HCT116 (cell line): ENCODE measurements around the gene GP1BA.
A peak's percentile ranks its signal among the peaks of the same experiment; 100 is the strongest.

Experiments
- CEBPB ChIP-seq: IDR thresholded peaks from 2 replicates; pipeline ENCODE4 v1.6.1; 2012; ENCODE audit warnings: low read depth
- CTCF ChIP-seq, 3 experiments: fragments of 200-600 bp in 1 of 3; sonication (generic) in 1 of 3; IDR thresholded peaks in 2 of 3; conservative IDR thresholded peaks in 1 of 3; 2 replicates each; pipeline ENCODE4 v1.5.1; 2012 to 2017; ENCODE audit warnings: low read depth in 2 of 3, low read length in 2 of 3, antibody characterized with exemption in 1 of 3, borderline replicate concordance in 1 of 3, control low read depth in 1 of 3, mild to moderate bottlenecking in 1 of 3, mixed read lengths in 1 of 3, mixed run types in 1 of 3, moderate library complexity in 1 of 3; ENCODE audit not compliant: insufficient read depth in 1 of 3
- EGR1 ChIP-seq: IDR thresholded peaks from 2 replicates; pipeline ENCODE4 v1.6.1; 2012; ENCODE audit warnings: low read depth
- ELF1 ChIP-seq: IDR thresholded peaks from 2 replicates; pipeline ENCODE4 v1.6.1; 2012; ENCODE audit warnings: low read depth, borderline replicate concordance
- EZH2 ChIP-seq: fragments of 200-600 bp; sonication (generic); IDR thresholded peaks from 2 replicates; pipeline ENCODE4 v1.6.1; 2017; ENCODE audit warnings: antibody characterized with exemption, mixed run types
- FOSL1 ChIP-seq: IDR thresholded peaks from 2 replicates; pipeline ENCODE4 v1.6.1; 2012; ENCODE audit warnings: low read depth
- MAX ChIP-seq: IDR thresholded peaks from 2 replicates; pipeline ENCODE4 v1.6.1; 2012
- POLR2A ChIP-seq: IDR thresholded peaks from 2 replicates; pipeline ENCODE4 v1.7.0; 2011; ENCODE audit warnings: borderline replicate concordance; ENCODE audit not compliant: insufficient read depth, insufficient read length; ENCODE audit errors: extremely low read depth
- POLR2AphosphoS5 ChIP-seq: IDR thresholded peaks from 2 replicates; pipeline ENCODE4 v1.6.1; 2011; ENCODE audit warnings: mild to moderate bottlenecking, low read depth, low read length, moderate library complexity
- REST ChIP-seq: IDR thresholded peaks from 2 replicates; pipeline ENCODE4 v1.6.1; 2012; ENCODE audit warnings: low read depth
- SIN3A ChIP-seq: IDR thresholded peaks from 2 replicates; pipeline ENCODE4 v1.6.1; 2012; ENCODE audit warnings: low read depth
- SP1 ChIP-seq: IDR thresholded peaks from 2 replicates; pipeline ENCODE4 v1.6.1; 2012; ENCODE audit warnings: low read depth

GRCh38 chr17:4956493-4957061 is 24.5 kb downstream of the GP1BA start:
- TF ChIP-seq CTCF (IDR thresholded peaks at IDR 0.05 in 2 of 3, conservative IDR thresholded peaks at IDR 0.05 in 1 of 3; ENCODE audit: borderline replicate concordance in 1 of 3, insufficient read depth in 1 of 3, low read depth in 2 of 3, low read length in 2 of 3) (peak in 2 of 3 experiments; percentile 34 to 37; a peak in 3 of 6 replicates), EZH2 (no peak), POLR2A (no peak), SIN3A (no peak), SP1 (no peak), MAX (no peak), POLR2AphosphoS5 (no peak), ELF1 (no peak), EGR1 (no peak), CEBPB (no peak), FOSL1 (no peak), REST (no peak)
